Activated naive CD8-positive, alpha-beta T cell treated with anti-CD3 and anti-CD28 coated beads, Interleukin-2, amount 10 ng/mL, durations not matched to agents 7 days and 5 days (primary cell): ENCODE data around the gene SLC34A1. TPM values are rescaled to one million over a fixed set of nuclear protein-coding genes. Genes with fewer than 3 reads are reported as not detected.

ENCODE experiments used
- ATAC-seq: fragments of 150-1000 bp; cut with Tn5 transposase; one replicate; pipeline ENCODE4 v1.10.0; 2021; ENCODE audit warnings: low read depth, moderate library complexity
- POLR2A ChIA-PET: fragments of 350-600 bp; sonication (Branson Sonifier 250); formaldehyde crosslinking; loops from one replicate; lab custom pipeline; 2021; ENCODE audit warnings: antibody characterized with exemption; lab: Charles Lee
- DNase-seq: peaks from one replicate; pipeline ENCODE4 v3.0.0; 2021
- H3K27ac Mint-ChIP-seq: one replicate; pipeline ENCODE4 v1.8.0; 2022; ENCODE audit warnings: mild to moderate bottlenecking, mixed read lengths
- H3K27me3 Mint-ChIP-seq: one replicate; pipeline ENCODE4 v1.8.0; 2022; ENCODE audit warnings: mild to moderate bottlenecking, moderate library complexity, mixed read lengths
- H3K36me3 Mint-ChIP-seq: one replicate; pipeline ENCODE4 v1.8.0; 2021; ENCODE audit warnings: mild to moderate bottlenecking, mixed read lengths
- H3K4me1 Mint-ChIP-seq: one replicate; pipeline ENCODE4 v1.8.0; 2021; ENCODE audit warnings: mixed read lengths
- H3K4me3 Mint-ChIP-seq: one replicate; pipeline ENCODE4 v1.8.0; 2022; ENCODE audit warnings: mild to moderate bottlenecking, moderate library complexity, mixed read lengths
- H3K9me3 Mint-ChIP-seq: one replicate; pipeline ENCODE4 v1.8.0; 2021; ENCODE audit warnings: mixed read lengths
- total RNA-seq, 2 experiments: library from RNA; stranded (reverse); gene quantifications; one replicate each; pipeline ENCODE4 v1.2.3, GENCODE V29; 2021

SLC34A1 gene
- total RNA-seq, 2 experiments from 2014 or later = 1.9 to 2.1 TPM

- no peak overlapping the region for H3K27ac Mint-ChIP-seq
- DNase-seq = no peak
- POLR2A ChIA-PET = interaction anchor here (0.8 kb wide), 1 partner anchor 9 kb away, joined by 3 read pairs; no protein-coding TSS in a partner anchor
- peak overlapping the region; percentile 99 for H3K4me3 Mint-ChIP-seq
- peaks cover 2% of the 10 kb centered on the region for H3K9me3 Mint-ChIP-seq
- no peaks in the 10 kb centered on the region for H3K27me3 Mint-ChIP-seq
- peaks cover 31% of the 10 kb centered on the region for H3K4me1 Mint-ChIP-seq
- peaks cover 11% of the 10 kb centered on the region for H3K36me3 Mint-ChIP-seq
- ATAC-seq = no peak
Observed at GRCh38 chr5:177349362-177349647, 34.9 kb upstream of the SLC34A1 start.

GRCh38 chr5:177349762-177350161 is 34.5 kb upstream of the SLC34A1 start:
- Mint-ChIP-seq H3K36me3 (peaks cover 15% of the 10 kb centered on the region), H3K4me1 (peaks cover 36% of the 10 kb centered on the region), H3K4me3 (peak overlapping the region; percentile 99), H3K27ac (peak overlapping the region; percentile 73), H3K27me3 (no peaks in the 10 kb centered on the region), H3K9me3 (peaks cover 7% of the 10 kb centered on the region)
- no peak for DNase-seq
- POLR2A ChIA-PET = interaction anchor here (3.1 kb wide), 1 partner anchor 37 kb away, joined by 18 read pairs; no protein-coding TSS in a partner anchor
- no peak for ATAC-seq

GRCh38 chr5:177350776-177351391 is 33.4 kb upstream of the SLC34A1 start:
- Mint-ChIP-seq H3K27ac (peak overlapping the region; percentile 100), H3K4me3 (peak overlapping the region; percentile 99), H3K36me3 (peaks cover 13% of the 10 kb centered on the region), H3K4me1 (peaks cover 45% of the 10 kb centered on the region), H3K27me3 (no peaks in the 10 kb centered on the region), H3K9me3 (peaks cover 12% of the 10 kb centered on the region)
- POLR2A ChIA-PET = interaction anchor here (1.8 to 3.1 kb wide), 5 partner anchors 10 to 121 kb away, joined by 5 to 19 read pairs (median 11); partner anchors contain the start of gene GRK6
- no peak for DNase-seq
- no peak for ATAC-seq

GRCh38 chr5:177351392-177352329 is 32.6 kb upstream of the SLC34A1 start, which contains the start of gene LMAN2:
Gene LMAN2 (minus strand): TSS chr5:177351668. CDS start chr5:177351647, 21 bp downstream.
- Mint-ChIP-seq H3K27ac (peak within 1 kb of the TSS; percentile 100), H3K36me3 (peaks cover 13% of the 10 kb centered on the region), H3K27me3 (no peaks in the 10 kb centered on the region), H3K4me1 (peaks cover 52% of the 10 kb centered on the region), H3K4me3 (peak within 1 kb of the TSS; percentile 99), H3K9me3 (peaks cover 12% of the 10 kb centered on the region)
- POLR2A ChIA-PET = interaction anchor here (0.6 to 3.1 kb wide), 16 partner anchors 9 to 814 kb away, joined by 3 to 19 read pairs (median 4); partner anchors contain the start of genes GRK6 and RNF44
- ATAC-seq (peak; percentile 99), DNase-seq (peak; percentile 87)

- peaks cover 12% of the 10 kb centered on the region for H3K9me3 Mint-ChIP-seq
- H3K27ac Mint-ChIP-seq = peak overlapping the region; percentile 1
- peak overlapping the region; percentile 47 for H3K4me3 Mint-ChIP-seq
- peaks cover 11% of the 10 kb centered on the region for H3K36me3 Mint-ChIP-seq
- H3K4me1 Mint-ChIP-seq = peaks cover 56% of the 10 kb centered on the region
- ATAC-seq (no peak), DNase-seq (no peak)
- POLR2A ChIA-PET = interaction anchor here (0.7 to 3.0 kb wide), 2 partner anchors 73 to 96 kb away, joined by 5 to 11 read pairs; partner anchors contain the start of gene GRK6
- no peaks in the 10 kb centered on the region for H3K27me3 Mint-ChIP-seq
Observed at GRCh38 chr5:177353093-177353492, 31.1 kb upstream of the SLC34A1 start.

- Mint-ChIP-seq H3K4me3 (no peak overlapping the region), H3K9me3 (peaks cover 12% of the 10 kb centered on the region), H3K36me3 (peaks cover 18% of the 10 kb centered on the region), H3K27ac (no peak overlapping the region), H3K4me1 (peaks cover 59% of the 10 kb centered on the region), H3K27me3 (no peaks in the 10 kb centered on the region)
- no peak for ATAC-seq
- no peak for DNase-seq
- POLR2A ChIA-PET = interaction anchor here (1.4 kb wide), 1 partner anchor 73 kb away, joined by 3 read pairs; no protein-coding TSS in a partner anchor
Observed at GRCh38 chr5:177354256-177354655, 30.0 kb upstream of the SLC34A1 start.

- Mint-ChIP-seq H3K27ac (no peak overlapping the region), H3K4me1 (peaks cover 60% of the 10 kb centered on the region), H3K36me3 (peaks cover 21% of the 10 kb centered on the region), H3K4me3 (peak overlapping the region; percentile 6), H3K9me3 (peaks cover 12% of the 10 kb centered on the region), H3K27me3 (no peaks in the 10 kb centered on the region)
- POLR2A ChIA-PET = interaction anchor here (1.4 to 1.6 kb wide), 3 partner anchors 51 to 73 kb away, joined by 3 to 5 read pairs (median 3); partner anchors contain the start of genes PRELID1 and RAB24
- no peak for DNase-seq
- no peak for ATAC-seq
Observed at GRCh38 chr5:177354711-177355110, 29.5 kb upstream of the SLC34A1 start.

- ATAC-seq = no peak
Observed at GRCh38 chr5:177355162-177355867, 28.9 kb upstream of the SLC34A1 start.

GRCh38 chr5:177355868-177356168 is 28.4 kb upstream of the SLC34A1 start:
- H3K27ac Mint-ChIP-seq = no peak overlapping the region
- ATAC-seq = no peak
- POLR2A ChIA-PET = interaction anchor here (1.1 to 2.6 kb wide), 5 partner anchors 17 to 76 kb away, joined by 3 to 13 read pairs (median 5); partner anchors contain the start of genes PRELID1 and RAB24

More at GRCh38 chr5:177355162-177355867, 28.9 kb upstream of the SLC34A1 start:
- Mint-ChIP-seq H3K27me3 (no peaks in the 10 kb centered on the region), H3K27ac (no peak overlapping the region), H3K4me3 (peak overlapping the region; percentile 6), H3K36me3 (peaks cover 24% of the 10 kb centered on the region), H3K9me3 (peaks cover 12% of the 10 kb centered on the region), H3K4me1 (peaks cover 60% of the 10 kb centered on the region)
- no peak for DNase-seq
- POLR2A ChIA-PET = interaction anchor here (1.1 to 1.6 kb wide), 4 partner anchors 17 to 72 kb away, joined by 3 to 5 read pairs (median 4); partner anchors contain the start of genes PRELID1 and RAB24

GRCh38 chr5:177356746-177357145 is 27.5 kb upstream of the SLC34A1 start:
- POLR2A ChIA-PET = interaction anchor here (1.0 to 2.6 kb wide), 5 partner anchors 29 to 114 kb away, joined by 3 to 13 read pairs (median 4); no protein-coding TSS in a partner anchor
- DNase-seq (no peak), ATAC-seq (no peak)
- peaks cover 24% of the 10 kb centered on the region for H3K36me3 Mint-ChIP-seq
- H3K27me3 Mint-ChIP-seq = no peaks in the 10 kb centered on the region
- H3K9me3 Mint-ChIP-seq = peaks cover 12% of the 10 kb centered on the region
- H3K27ac Mint-ChIP-seq = peak overlapping the region; percentile 83
- peaks cover 58% of the 10 kb centered on the region for H3K4me1 Mint-ChIP-seq
- peak overlapping the region; percentile 92 for H3K4me3 Mint-ChIP-seq

More at GRCh38 chr5:177355868-177356168, 28.4 kb upstream of the SLC34A1 start:
- no peak for DNase-seq
- peaks cover 55% of the 10 kb centered on the region for H3K4me1 Mint-ChIP-seq
- H3K36me3 Mint-ChIP-seq = peaks cover 24% of the 10 kb centered on the region
- no peaks in the 10 kb centered on the region for H3K27me3 Mint-ChIP-seq
- H3K9me3 Mint-ChIP-seq = peaks cover 12% of the 10 kb centered on the region
- H3K4me3 Mint-ChIP-seq = no peak overlapping the region

- Mint-ChIP-seq H3K27me3 (no peaks in the 10 kb centered on the region), H3K9me3 (peaks cover 12% of the 10 kb centered on the region), H3K36me3 (peaks cover 24% of the 10 kb centered on the region), H3K4me1 (peaks cover 60% of the 10 kb centered on the region), H3K27ac (peak overlapping the region; percentile 83), H3K4me3 (peak overlapping the region; percentile 92)
- POLR2A ChIA-PET = interaction anchor here (1.0 to 2.6 kb wide), 6 partner anchors 30 to 114 kb away, joined by 3 to 13 read pairs (median 4); no protein-coding TSS in a partner anchor
- no peak for DNase-seq
- ATAC-seq = no peak
Observed at GRCh38 chr5:177357146-177357458, 27.1 kb upstream of the SLC34A1 start.
